HepG2 (cell line): ENCODE results near the gene MS4A6E.

Source experiments
- GZF1 ChIP-seq: sonication (generic); formaldehyde crosslinking; IDR thresholded peaks from 2 replicates; pipeline ENCODE4 v1.5.1; 2020; ENCODE audit warnings: mild to moderate bottlenecking, missing genetic modification reagents
- HNRNPLL ChIP-seq: fragments of 200-400 bp; formaldehyde crosslinking; IDR thresholded peaks from 2 replicates; pipeline ENCODE4 v1.6.1; 2017; ENCODE audit warnings: mild to moderate bottlenecking, low read depth, low read length; ENCODE audit not compliant: poor library complexity, severe bottlenecking
- ZNF580 ChIP-seq: IDR thresholded peaks from 2 replicates; pipeline ENCODE4 v1.6.1; 2016; ENCODE audit warnings: low read depth, borderline replicate concordance
- ZNF776 ChIP-seq: sonication (generic); formaldehyde crosslinking; IDR thresholded peaks from 2 replicates; pipeline ENCODE4 v1.4.0; 2020; ENCODE audit warnings: mild to moderate bottlenecking, missing genetic modification reagents

DNA sequence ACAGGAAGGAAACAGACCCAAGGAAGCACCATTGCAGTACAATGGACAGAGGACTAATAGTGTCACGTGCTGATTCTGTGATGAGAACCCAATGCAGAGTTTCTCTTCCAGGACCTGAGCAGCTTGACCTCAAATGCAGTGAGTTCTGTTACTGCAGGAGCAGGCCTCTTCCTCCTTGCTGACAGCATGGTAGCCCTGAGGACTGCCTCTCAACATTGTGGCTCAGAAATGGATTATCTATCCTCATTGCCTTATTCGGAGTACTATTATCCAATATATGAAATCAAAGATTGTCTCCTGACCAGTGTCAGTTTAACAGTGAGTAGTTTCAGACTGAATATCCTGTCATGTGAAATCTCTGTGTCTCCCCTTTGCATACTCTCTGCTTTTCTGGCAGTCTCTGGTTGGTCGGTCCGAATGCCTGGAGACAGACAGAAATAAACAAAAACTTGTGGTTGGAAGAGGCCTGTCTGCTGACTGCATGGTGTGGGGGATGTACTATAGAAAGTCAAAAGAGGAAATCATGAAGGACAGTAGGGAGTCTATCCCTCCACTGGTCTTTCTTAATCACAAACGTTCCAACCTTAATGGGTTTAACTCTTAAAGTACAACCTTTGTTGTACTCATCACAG lies 62.3 kb downstream of the MS4A6E start:
- TF ChIP-seq HNRNPLL, result no peak
- TF ChIP-seq ZNF580 (CRISPR knock-in tag), result no peak
- TF ChIP-seq GZF1, result no peak
- TF ChIP-seq ZNF776 (CRISPR knock-in tag), result no peak
